GM19023 (cell line): ENCODE results near the gene UNC93A.
"Not testable (repeated sequence)": the region's sequence is repeated elsewhere in the genome, so short reads cannot be mapped to it uniquely, and the experiment has no call there.

Experiments
- ATAC-seq: cut with Tn5 transposase; IDR thresholded peaks from one replicate; pipeline ENCODE4 v1.9.1; 2021; ENCODE audit warnings: mild to moderate bottlenecking, moderate library complexity; ENCODE audit not compliant: unreplicated experiment

UNC93A gene

DNA sequence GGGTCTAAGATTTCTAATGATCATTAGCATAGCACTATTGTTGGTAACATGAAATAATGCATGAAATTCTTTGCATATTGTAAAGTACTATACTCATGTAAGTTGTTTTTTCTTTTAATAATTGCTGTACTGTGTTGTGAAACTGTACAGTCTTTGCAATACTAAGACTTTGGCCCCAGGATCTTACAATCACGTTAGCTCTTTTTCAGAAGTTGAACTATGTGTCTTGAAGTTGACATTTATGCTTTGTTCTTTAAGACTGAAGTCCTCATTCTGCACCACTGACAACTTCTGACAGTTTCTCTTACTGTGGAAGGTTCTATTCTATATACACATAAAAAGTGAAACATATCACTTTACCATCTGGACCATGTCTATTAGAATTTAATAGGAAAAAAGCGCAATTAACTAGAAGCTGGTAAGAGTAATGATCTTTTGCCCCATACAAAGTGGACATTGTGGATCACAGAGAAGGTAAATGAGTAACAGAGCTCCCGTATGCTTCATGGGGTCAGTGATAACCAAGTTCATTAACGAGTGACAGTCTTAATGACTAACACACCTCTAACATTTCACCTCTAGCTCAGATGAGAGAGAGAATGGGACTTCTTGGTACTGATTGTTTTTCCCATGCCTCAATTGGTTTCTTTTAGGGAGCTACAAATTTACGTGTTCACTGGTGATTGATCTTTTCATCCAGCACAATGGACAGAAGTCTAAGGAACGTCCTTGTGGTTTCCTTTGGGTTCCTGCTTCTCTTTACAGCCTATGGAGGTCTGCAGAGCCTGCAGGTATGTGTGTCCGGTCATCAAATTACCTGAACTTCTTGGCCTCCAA, at the start of gene UNC93A:
TSS of gene UNC93A (plus strand) at position 530 of the 837 bp plus-strand sequence. CDS start at position 705, 175 bp downstream.
- ATAC-seq = no peak

DNA sequence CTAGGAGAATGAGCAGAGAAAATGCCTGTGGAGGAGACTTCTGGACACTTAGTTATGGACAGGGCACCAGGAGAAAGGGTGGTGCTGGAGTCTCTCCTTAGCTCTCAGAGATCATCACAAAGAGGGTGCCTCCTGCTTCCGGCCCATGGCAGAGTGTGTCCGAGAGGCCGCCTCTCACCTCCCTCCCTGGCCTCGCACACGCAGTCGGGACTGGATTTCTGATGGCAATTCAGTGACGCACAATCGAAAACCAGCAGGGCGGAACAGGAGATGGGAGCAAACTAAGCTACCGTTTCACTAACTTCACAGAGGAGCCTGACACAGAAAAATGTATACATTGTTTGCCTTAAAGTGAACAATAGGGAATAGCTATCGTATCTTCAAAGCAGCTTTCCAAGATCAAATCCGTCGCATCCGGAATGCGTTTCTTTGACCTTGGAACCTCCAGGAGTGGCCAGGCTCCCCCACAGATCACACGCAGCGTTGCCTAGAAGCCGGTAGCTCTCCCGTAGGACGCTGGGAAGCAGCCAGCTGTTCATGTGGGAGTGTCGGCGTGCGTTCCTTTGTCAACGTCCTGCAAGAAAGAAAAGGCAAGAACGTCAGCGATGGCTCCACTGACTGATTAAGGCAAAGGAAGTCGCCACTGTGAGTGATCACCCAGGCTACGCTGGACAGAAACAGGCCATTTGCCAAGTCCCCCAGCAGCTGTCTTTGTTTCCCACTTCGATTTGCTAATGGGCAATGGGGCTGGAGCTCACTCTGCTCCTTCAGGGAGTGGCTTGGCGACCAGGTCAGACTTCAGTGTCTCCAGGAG, 49.6 kb upstream of the UNC93A start:
- ATAC-seq = not testable (repeated sequence)

DNA sequence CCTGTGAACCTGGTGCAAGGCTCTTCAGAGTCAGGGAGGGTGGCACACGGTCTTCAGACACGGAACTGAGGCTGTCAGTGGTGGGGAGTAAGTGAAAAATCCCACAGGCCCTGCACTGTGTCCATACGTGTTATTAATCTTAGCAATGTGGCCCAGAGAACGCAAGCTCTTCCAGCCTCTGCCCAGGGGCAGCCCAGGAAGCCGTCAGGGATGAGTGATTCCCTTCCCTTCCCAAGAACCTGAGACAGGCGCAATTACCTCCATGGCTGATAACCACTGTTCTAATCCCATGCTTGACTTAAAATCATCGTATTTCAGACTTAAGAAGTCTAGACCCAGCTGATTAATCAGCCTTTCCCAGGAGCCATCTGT, 49.0 kb upstream of the UNC93A start:
- not testable (repeated sequence) for ATAC-seq

DNA sequence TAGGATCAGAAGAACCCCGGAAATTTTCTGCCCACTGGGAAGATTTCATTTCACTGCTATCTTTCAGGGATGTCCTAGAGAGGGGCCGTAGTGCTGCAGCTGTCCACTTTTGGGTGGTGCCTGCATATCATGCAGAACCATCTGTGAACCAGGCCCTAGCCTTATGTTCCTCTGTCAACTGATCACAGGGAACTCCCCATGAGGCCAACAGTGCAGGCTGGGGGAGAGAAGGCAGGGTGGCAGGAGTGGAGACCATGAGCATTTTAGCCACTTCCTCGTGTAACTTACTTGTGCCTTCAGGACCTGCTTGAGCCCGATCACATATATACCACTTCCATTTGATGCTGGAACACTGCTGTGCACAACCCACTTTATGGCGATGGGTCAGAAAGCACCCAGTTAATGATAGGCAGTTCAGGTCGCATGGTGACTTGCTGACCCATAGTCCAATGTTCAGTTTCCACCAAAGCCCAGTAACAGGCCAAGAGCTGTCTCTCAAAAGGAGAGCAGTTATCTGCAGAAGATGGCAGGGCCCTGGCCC, 48.5 kb upstream of the UNC93A start:
- not testable (repeated sequence) for ATAC-seq

DNA sequence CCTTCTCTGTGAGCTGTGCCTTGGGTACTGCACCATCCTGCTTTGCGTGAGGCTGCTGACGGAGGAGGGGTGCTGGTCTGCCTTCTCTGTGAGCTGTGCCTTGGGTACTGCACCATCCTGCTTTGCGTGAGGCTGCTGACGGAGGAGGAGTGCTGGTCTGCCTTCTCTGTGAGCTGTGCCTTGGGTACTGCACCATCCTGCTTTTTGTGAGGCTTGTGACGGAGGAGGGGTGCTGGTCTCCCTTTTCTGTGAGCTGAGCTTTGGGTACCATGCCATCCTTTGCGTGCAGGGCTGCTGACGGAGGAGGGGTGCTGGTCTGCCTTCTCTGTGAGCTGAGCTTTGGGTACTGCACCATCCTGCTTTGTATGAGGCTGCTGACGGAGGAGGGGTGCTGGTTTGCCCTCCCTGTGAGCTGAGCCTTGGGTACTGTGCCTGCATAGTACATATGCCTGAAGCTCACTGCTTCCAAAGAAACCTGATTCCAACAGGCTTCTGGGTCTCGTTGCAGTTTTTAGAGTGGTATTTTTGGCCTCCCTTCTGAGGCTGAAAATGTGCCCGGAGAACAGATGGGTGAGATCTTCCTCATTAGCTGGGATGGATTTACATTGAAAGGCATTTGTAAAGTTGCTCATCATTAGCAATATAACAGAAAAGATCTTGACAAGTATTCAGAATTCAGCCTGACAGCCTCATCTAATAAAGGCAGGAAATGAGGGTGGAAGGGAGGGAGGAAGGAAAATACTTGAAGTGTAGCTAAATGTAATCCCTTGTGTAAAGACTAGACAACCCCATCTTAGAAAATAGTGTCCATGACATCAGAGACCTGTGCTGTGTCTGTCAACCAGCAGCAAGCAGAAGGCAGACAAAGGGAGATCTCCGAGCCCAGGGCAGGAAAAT, 46.8 kb upstream of the UNC93A start:
- ATAC-seq = no peak

DNA sequence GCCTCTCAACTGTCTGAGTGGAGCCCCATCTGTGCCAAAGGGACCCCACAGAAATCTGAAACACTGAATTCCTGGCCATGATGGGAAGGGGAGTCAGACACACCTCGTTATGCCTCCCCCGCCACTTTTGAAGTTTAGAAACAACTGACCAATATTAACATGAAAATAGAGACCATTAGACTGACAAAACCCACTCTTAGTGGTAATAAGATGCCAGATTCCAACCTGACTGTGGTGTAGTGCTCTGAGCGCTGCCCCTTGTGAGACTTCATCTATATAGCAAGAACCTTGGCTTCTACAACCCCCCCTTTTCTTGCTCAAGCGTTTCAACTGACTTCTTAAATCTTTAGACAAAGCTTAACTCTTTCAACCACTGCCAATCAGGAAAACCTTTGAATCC, 46.1 kb upstream of the UNC93A start:
- ATAC-seq = no peak

DNA sequence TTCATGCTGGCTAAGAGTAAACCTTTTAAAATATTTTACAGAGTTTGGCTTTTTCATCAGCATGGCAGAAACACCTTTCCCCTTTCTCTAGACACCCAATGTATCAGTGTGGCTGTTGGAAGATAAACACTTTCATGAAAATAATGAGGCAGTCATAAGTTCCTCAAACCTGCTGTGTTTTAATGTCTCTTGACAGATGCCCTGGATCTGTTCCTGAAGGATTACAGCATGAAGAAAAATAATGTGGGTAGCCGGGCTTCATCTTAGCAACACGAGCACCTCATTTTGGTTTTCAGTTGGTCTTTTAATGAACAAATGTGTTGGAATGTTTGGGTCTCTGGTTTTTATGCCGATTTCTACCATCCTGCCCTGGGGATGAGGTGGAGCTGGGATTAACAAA, 45.5 kb upstream of the UNC93A start:
- no peak for ATAC-seq

DNA sequence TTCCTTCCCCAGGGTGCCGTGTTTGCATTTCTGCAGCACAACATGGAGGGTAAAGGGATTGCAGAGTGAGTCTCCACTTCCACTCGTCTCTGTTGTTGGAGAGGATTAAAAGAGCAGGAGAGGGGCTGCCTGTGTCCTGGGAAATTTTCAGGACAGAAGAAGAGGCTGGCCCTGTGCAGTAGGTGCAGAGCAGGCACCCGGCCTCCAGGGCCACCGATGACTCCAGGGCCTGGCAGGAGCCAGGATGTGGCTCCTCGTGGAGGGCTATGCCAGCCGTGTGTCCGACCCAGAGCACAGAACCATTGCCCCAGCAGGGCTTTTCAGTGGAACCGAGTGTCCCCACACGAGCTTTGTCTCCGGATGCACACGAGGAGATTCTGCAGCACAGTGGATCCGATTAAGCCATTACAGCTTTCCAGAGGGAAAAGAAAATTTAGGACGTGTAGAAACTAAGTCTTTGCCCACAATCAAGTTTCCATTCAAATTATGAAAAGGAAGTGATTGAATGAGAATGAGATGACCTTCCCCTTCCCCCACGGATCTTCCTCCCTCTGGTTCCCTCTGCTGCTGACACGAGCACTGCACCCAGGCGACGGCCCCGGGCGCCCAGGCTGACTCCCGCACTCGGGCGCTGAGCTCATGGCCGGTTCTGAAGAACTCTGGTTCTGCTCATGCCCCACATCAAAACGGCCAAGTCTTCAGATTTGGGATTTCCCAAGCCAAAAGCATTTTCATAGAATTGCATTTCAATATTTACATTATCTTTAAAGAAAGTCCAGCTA, 43.1 kb upstream of the UNC93A start:
- no peak for ATAC-seq

DNA sequence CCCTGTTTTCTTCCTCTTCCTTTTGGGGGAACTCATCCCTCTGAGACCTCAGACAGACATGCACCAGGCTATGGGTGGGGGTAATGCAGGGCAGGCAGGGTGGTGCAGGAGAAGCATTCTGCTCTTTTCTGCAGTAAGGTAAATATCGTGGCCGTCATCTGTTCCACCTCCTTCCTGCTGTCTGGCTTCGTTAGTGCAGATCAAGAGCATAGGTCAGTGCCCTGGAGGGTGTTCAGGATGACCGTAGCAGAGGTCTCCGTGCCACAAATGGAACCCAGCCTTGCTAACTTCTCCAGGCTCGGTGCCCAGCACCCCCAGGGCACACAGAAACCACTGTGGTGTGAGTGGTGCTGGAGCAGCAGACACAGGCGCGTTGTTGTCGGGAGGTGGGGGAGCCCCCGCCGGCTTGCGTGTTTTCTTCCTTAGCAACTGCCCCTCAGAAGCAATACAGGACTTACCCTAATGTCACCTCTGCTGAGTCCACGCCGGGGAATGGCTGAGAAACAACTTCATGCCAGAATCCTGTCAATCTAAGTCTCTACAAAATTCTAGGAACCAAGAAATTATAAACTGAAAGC, 42.1 kb upstream of the UNC93A start:
- not testable (repeated sequence) for ATAC-seq

DNA sequence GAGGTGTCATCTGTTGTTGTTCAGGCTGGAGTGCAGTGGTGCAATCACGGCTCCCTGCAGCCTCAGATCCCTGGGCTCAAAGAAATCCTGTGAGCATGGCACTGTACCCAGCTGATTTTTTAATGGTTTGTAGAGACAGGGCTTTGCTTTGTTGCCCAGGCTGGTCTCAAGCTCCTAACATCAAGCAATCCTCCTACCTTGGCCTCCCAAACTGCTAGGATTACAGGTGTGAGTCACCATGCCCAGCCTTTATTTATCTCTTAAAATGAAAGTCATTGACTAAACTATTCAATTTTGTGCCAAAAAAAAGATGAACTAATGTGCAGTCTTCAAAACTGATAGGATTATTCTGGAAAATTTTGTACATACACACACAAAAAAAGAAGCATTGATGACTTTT, 38.8 kb upstream of the UNC93A start:
- no peak for ATAC-seq

DNA sequence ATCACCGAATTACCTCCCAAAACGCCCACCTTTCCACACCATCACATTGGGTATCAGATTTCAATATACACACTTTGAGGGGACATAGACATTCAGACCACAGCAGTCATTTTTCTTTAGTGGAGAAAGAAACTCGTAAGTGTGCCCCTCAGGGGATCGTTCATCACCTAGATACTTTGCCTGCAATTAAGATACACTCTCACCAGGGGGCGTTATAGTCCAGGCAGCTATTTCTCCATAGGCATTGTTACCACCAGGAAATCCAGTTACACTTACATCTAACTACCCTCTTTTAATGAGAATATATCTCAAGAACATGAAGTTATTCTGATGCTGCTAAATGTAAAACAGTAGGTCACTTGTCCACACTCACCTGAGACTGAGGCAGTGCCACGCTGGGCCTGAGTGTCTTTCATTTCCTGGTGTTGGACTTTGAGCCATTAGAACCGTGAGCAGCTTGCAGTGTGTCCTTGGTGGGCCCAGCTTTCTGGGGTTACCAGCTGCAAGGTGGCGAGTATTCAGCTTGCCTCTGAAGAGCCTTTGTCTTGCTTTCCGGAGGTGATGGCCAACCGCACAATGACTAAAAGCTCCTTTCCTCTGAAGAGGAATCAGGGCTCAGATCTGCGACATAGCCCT, 35.1 kb upstream of the UNC93A start:
- no peak for ATAC-seq

DNA sequence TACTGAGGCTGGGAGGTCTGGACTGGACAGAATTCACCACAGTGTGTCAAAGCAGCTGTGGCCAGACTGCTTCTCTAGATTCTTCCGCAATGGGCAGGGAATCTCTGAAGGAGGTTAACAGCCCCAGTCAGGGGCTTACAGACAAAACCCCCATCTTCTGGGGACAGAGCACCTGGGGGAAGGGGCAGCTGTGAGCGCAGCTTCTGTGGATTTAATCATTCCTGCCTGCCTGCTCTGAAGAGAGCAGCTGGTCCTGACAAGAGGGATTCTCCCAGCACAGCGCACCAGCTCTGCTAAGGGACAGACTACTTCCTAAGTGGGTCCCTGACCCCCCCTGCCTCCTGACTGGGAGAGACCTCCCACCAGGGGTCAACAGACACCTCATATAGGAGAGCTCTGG, 32.5 kb upstream of the UNC93A start:
- ATAC-seq = no peak

DNA sequence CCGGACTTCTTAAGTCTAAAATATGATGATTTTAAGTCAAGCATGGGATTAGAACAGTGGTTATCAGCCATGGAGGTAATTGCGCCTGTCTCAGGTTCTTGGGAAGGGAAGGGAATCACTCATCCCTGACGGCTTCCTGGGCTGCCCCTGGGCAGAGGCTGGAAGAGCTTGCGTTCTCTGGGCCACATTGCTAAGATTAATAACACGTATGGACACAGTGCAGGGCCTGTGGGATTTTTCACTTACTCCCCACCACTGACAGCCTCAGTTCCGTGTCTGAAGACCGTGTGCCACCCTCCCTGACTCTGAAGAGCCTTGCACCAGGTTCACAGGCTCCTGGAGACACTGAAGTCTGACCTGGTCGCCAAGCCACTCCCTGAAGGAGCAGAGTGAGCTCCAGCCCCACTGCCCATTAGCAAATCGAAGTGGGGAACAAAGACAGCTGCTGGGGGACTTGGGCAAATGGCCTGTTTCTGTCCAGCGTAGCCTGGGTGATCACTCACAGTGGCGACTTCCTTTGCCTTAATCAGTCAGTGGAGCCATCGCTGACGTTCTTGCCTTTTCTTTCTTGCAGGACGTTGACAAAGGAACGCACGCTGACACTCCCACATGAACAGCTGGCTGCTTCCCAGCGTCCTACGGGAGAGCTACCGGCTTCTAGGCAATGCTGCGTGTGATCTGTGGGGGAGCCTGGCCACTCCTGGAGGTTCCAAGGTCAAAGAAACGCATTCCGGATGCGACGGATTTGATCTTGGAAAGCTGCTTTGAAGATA, 24.9 kb upstream of the UNC93A start:
- not testable (repeated sequence) for ATAC-seq

DNA sequence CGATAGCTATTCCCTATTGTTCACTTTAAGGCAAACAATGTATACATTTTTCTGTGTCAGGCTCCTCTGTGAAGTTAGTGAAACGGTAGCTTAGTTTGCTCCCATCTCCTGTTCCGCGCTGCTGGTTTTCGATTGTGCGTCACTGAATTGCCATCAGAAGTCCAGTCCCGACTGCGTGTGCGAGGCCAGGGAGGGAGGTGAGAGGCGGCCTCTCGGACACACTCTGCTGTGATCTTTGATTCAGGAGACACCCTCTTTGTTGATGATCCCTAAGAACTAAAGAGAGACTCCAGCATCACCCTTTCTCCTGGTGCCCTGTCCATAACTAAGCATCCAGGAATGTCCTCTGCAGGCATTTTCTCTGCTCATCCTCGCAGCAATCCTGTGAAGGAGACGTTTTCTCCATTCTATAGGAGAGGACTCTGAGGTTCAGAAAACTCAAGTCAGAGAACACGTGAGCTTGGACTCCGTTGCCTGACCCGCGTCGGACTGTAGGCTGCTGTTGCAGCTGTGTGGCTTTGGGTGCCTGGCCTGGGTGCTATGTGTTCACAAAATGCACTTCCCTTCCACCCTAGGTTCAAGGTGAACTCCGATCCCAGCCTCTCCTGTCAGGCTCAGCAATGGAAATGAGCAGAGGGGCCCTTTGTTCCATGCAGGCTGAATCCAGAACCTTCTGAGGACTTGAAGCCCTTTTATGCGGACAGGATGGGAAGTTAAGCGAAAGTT, 24.1 kb upstream of the UNC93A start:
- ATAC-seq = no peak

DNA sequence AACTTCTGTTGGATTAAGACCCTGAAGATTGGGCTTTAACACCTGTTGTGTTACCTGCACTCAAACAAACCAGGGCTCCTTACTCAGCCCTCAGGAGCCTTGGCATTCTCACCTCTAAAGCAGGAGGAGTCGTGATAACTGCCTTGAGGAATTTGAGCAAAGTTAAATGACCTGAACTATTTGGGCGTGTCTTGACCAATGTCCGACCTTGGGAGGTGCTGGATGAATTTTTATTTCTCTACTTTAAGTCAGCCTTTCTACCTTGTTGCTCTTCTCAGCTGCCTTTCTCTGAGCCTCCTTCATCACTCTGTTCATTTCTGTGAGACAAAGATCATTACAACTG, 23.6 kb upstream of the UNC93A start:
- not testable (repeated sequence) for ATAC-seq

DNA sequence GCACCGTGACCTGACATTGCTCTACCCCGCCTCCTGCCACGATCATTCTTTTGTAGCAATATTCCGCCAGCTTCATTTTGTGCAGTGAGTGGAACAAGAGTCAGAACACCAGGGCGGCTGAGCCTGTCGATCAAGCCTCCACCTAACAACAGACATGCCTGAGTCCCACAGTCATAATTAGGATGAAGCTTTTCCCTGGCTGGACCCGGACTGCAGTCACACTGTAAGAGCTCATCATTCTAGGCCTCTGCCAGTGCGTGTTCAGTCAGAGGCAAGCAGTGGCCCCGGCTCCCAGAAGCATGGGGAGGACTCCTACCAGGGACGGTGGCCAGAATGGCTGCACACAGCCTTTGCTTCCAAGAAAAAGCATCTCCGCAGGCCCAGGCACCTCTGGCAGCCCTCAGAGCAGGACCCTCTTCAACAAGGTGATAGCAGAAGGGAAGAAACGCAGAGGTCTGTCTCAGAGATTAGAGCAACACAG, 23.2 kb upstream of the UNC93A start:
- ATAC-seq = no peak

DNA sequence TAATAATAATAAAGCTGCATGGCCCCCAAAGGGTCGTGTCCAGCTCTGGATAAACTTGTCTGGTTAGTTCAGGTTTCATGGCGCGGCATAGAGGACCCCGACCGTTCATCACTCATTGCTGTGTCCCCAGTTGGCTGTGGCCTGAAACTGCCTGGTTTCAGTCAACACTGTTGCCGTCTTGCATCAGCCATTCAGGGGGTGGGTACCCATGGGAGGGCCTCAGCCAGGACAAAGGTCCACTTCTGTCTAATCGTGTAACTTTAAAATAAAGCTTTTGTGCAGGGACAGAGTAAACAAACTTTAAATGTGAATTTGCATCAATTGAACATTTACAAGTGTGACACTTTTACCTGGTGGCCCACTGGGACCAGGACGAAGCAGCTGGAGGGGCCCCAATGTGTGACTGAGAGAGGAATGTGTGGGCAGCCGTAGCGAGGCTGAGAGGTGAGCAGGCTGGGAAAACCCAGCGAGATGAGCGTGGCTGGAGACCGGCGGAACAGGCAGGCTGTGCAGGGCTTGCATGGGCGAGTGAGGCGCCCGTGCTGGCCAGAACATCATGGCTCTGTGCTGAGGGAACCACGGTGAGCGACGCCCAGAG, 22.3 kb upstream of the UNC93A start:
- ATAC-seq = no peak
